ENCODE measurements around the gene ARL5C.

Gene ARL5C

DNA sequence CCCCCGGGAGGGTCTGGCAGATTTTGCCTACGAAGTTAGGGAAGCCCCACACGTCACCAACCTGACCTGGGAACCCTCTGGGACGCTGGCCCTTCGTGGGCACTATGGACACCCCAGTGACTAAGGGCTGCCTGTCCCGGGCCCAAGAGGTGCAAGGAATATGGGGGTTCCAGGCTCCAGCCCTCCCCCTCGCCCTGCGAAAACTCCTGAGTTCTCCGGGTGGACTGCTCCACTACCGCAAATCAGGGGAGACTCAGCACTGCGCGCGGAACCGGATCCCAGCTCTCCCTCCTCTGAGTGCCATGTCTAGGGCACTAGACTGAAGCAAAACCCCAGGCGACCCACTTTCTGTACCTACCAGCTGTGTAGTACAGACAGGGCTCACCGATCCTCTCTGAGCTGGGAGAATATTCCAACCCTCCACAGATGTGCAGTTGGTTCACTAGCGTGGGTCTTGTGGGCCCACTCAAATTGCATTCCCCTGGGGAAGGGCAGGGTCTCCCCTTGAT, at the start of gene ARL5C:
Gene ARL5C (minus strand): TSS at position 321 of the 509 bp plus-strand sequence. CDS start 401 bp downstream, outside the sequence.
- no peak for DNase-seq

- DNase-seq, result no peak
Observed at GRCh38 chr17:39213852-39214251, 47.9 kb upstream of the ARL5C start.

GRCh38 chr17:39212841-39213480, 47.0 kb upstream of the ARL5C start:
- DNase-seq, result no peak

- no peak for DNase-seq
Observed at GRCh38 chr17:39212195-39212810, 46.3 kb upstream of the ARL5C start.

GRCh38 chr17:39210093-39210434, 44.1 kb upstream of the ARL5C start:
- DNase-seq, result no peak

GRCh38 chr17:39209317-39210092, 43.5 kb upstream of the ARL5C start:
- DNase-seq, result peak; percentile 46 to 70 (median 64)

- peak in 2 of 6 experiments; percentile 28 to 31 for DNase-seq
Observed at GRCh38 chr17:39208893-39209292, 42.9 kb upstream of the ARL5C start.

DNA sequence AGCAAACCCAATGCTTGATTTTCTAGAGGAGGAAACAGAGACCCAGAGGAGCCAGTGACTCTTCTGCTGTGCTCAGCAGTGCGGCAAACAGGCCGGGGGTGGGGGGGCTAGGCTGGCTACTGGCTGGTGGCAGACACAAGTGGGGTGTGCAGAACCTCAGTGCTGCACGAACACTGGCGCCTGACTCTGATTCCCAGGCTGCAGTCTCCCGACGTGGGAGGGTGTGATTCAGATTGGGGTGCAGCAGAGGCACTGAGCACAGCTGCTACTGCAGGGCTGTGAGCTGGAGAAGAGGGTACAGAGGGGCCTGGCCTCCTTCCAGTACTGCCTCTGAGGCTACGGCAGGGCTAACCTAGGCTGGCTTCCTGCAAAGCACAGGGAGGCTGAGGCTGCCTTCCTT, 42.2 kb upstream of the ARL5C start:
- DNase-seq, result no peak

DNA sequence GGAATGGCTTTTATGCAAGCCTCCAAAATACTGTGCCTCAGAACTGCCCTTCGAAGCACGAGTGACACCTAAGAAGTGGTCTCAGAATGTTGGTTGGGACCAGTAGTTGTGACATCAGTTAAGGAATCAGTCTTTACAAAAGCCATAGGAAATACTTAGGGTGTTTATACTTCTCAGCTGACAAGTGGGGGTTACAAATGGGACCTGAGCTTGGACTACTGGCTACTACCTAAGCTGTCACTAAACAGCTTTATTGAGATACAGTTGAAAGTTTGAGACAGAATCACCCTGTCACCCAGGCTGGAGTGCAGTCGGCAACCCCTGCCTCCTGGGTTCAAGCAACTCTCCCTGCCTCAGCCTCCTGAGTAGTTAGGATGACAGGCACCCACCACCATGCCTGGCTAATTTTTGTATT, 39.2 kb upstream of the ARL5C start:
- no peak for DNase-seq

DNA sequence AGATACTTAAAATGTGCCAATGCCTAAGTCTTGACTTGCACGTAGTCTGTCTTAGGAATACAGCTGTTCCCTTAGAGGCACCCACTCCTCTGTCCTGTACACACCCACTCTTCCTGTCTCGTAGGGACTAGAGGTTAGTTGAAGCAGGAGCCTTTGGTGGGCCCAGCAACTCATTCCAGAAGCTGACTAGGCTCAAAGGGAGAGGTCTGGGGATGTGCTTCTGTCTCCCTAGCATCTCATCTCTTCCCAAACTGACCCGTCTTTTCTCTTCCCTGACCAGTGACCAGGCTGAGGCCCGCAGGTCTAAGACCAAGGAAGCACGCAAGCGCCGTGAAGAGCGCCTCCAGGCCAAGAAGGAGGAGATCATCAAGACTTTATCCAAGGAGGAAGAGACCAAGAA, 38.3 kb upstream of the ARL5C start:
- DNase-seq, result no peak

GRCh38 chr17:39200957-39201510, 35.1 kb upstream of the ARL5C start:
- DNase-seq, result no peak

GRCh38 chr17:39200070-39200879, 34.3 kb upstream of the ARL5C start, which contains the start of gene RPL19:
Gene RPL19, plus strand, starts transcription at chr17:39200283. Its CDS starts 62 bp downstream, at chr17:39200345.
- peak; percentile 71 to 96 (median 84) for DNase-seq

- DNase-seq, result peak in 3 of 6 experiments; percentile 71 to 84 (median 83)
Observed at GRCh38 chr17:39199820-39200069, 33.8 kb upstream of the ARL5C start.

DNA sequence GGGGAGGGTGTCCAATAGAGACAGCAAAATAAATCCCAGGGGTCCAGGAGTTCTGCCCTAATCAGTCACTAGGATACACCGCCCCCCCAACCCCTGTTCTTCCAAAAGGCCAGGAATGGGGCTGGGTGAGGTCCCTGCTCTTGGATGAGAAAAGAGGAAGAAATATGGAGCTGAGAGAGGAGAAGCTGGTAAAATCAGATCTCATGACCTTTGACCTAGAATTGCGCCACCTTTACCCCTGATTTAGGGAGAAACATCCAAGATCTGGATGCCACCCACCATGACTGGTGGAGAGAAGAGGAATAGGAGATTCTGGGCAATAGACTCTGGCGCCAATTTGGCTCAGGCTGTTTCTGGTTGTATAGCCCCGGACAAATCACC, 32.2 kb upstream of the ARL5C start:
- DNase-seq, result no peak

DNA sequence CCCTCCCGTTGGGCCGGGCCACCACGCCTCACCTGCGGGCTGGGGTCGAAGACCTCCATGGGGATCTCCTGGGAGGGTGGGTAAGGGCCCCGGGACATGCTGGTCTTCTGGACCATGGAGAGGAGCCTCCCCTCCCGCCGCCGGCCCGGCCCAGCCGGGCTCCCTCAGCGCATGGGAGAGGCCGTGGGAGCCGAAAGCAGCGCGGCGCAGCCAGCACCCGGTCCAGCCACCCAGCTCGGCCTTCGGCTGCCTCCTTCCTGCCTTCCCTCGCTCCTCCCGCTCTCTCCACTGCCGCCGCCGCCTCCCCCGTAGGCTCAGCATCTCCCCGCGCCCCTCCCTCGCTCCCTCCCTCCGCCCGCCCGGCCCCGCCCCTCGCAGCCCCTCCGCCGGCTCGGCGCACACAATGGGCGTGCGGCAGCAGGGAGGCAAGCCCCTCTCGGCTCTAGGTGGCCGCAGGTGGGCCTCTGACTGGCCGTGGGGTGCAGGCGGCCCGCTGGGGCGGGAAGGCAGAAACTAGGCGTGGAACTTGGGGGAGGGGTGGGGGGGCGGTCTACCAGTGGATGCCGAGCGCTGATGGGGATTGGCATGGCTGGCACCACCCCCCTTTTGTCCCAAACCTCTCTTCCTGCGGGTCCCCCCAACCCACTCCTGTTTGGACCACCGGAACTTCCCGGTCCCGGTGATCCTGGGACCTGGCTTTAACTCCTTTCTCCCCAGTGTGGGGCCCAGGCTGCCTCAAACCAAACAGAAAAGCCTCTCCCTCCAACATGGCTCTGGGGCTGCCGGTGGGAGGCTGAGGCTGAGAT, 31.6 kb upstream of the ARL5C start, which contains the start of gene CACNB1:
Gene CACNB1 (minus strand): TSS at position 290 of the 806 bp plus-strand sequence. CDS start 174 bp downstream, at position 116.
- peak; percentile 27 to 77 (median 58) for DNase-seq

GRCh38 chr17:39196808-39197291, 30.9 kb upstream of the ARL5C start:
- DNase-seq, result peak in 1 of 6 experiments; percentile 14

DNA sequence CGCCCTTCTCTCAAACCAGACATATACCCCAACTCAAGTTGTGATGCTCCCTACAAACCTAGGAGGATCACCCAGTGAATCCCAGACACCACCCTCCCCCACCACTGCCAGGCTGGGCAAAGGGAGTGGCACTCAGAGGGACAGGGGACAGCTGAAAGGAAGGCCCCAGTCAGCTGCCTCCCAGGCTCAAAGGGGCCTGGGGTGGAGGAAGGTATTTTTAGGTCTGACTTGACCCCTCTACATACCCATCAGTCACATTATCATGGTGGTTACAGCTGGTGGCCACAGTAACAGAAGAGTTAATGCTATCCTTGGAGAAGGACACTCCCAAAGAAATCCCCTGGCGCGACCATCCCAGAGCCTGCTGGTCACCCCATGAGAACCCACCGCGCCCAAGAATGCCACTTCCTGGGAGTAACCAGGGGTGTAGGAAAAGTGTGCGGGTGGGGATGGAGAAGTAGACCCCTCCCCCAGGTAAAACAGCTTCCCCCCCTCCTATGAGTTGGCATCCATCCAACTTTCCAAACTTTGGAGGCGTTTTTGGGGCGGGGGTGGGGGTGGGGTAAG, 30.4 kb upstream of the ARL5C start:
- no peak for DNase-seq

DNA sequence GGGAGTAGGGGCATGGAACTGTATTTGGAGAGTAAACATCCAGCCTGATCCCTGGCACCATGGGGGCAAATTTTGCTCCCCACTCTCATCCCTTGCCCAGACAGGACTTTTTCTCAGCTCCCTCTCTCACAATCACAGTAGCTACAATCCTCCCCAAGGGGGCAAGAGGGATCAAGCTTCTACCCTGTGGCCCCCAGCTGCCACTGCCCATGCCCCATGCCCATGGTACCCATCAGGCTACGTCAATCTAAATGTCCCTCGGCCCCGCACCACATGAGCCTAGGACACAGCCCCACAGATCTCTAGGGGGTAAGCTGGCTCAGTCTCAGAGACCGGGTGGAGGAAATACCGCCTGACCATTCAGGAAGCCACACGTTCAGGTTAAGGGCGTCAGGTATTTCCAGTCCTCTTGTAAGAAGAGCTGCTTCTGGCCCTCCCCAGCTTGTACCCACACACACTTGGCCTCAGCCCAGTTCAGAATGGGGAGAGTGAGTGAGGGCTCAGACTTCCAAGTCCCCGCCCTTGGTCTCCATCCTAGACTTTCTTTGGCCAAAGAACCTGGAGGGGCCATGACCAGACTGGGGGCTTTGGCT, 29.7 kb upstream of the ARL5C start:
- DNase-seq, result no peak

DNA sequence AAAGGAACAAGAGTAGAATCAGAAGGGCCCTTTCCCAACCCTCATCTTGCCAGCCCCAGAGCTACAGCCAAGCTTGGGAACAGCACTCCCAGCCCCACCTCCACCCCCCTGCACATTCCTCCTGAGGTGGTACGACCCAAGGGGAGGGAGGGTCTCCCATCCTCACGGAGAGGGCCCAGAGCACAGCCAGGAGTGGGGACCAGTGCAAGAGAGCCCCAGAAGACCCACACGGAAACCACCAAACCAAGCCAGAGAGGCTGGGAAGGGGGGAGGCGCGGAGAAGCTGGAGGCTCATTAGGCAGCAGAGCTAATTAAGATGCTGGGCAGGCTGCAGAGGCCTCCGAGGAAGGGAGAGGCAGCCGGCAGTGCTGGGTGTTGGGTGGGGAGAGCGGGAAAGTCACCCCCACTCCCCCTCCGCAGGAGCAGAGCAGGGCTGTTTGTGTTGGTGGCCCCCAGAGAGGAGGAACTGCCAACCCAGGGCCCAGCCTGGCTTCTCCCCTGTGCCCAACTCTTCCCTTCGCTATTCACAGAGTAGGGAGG, 29.1 kb upstream of the ARL5C start:
- no peak for DNase-seq

Measured in stimulated activated naive CD4-positive, alpha-beta T cell (primary cell).